Neural cell (in vitro differentiated cells): ENCODE results near the gene SMTNL2.

Source experiments
- EZH2 ChIP-seq: fragments of 200-600, 300-800 bp; shearing (Covaris generic), sonication (generic); IDR thresholded peaks from 2 replicates; pipeline ENCODE4 v1.6.1; 2014; ENCODE audit warnings: antibody characterized with exemption, low read length, borderline replicate concordance, mild to moderate bottlenecking; ENCODE audit not compliant: insufficient read depth, poor library complexity, severe bottlenecking
- REST ChIP-seq: IDR thresholded peaks from 2 replicates; pipeline ENCODE4 v1.6.1; 2012; ENCODE audit warnings: borderline replicate concordance
- TF ChIP-seq, protein P1 (sequence below): fragments of 450-650 bp; IDR thresholded peaks from 2 replicates; pipeline ENCODE4 v1.5.1; 2014; ENCODE audit warnings: antibody characterized with exemption, mild to moderate bottlenecking, moderate library complexity; ENCODE audit not compliant: poor library complexity, severe bottlenecking

DNA sequence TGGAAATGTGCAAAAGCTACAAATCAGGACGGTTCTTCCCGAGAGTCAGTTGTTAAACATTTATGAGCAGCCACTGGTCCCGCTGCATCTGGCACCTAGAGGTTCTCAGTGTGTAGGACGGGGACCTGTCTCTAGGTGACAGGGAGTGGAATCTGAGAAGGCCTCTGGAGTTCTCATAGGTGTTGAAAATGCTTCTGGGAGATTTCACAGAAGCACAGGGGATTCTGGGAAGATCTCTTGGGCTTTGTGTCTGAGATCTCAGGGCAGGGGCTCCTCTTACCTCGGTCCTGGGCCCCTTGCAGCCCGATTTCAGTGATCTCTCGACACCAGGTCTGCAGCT, 48.2 kb downstream of the SMTNL2 start:
- TF ChIP-seq, protein P1, sequence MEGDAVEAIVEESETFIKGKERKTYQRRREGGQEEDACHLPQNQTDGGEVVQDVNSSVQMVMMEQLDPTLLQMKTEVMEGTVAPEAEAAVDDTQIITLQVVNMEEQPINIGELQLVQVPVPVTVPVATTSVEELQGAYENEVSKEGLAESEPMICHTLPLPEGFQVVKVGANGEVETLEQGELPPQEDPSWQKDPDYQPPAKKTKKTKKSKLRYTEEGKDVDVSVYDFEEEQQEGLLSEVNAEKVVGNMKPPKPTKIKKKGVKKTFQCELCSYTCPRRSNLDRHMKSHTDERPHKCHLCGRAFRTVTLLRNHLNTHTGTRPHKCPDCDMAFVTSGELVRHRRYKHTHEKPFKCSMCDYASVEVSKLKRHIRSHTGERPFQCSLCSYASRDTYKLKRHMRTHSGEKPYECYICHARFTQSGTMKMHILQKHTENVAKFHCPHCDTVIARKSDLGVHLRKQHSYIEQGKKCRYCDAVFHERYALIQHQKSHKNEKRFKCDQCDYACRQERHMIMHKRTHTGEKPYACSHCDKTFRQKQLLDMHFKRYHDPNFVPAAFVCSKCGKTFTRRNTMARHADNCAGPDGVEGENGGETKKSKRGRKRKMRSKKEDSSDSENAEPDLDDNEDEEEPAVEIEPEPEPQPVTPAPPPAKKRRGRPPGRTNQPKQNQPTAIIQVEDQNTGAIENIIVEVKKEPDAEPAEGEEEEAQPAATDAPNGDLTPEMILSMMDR = no peak
- TF ChIP-seq REST (no peak), EZH2 (no peak)
